PC-9 (cell line): ENCODE results near the gene FAM83G.

Source experiments
- EZH2 ChIP-seq: fragments of 200-600 bp; sonication (generic); IDR thresholded peaks from 2 replicates; pipeline ENCODE4 v1.8.0; 2017; ENCODE audit warnings: antibody characterized with exemption, low read depth
- TF ChIP-seq, protein P1 (sequence below): fragments of 200-600 bp; sonication (generic); conservative IDR thresholded peaks from 2 replicates; pipeline ENCODE4 v1.6.1; 2017; ENCODE audit warnings: mixed run types, antibody characterized with exemption, mild to moderate bottlenecking, moderate library complexity

DNA sequence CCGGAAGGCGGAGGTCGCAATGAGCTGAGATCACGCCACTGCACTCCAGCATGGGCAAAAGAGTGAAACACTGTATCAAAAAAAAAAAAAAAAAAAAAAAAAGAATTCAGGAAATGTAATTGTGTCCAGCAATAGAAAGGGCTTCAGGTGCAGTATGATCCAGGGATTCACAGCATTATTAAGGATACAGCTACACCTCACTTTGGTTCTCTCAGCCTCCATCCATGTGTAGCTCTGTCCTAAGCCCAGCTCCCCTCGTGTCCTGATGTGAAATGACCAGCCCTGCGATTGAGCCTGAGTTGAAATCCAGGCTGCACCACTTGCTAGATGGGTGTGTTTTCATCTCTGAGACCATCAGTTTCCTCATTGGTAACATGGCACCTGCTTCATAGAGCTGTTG is 49.6 kb downstream of the FAM83G start:
- TF ChIP-seq, protein P1, sequence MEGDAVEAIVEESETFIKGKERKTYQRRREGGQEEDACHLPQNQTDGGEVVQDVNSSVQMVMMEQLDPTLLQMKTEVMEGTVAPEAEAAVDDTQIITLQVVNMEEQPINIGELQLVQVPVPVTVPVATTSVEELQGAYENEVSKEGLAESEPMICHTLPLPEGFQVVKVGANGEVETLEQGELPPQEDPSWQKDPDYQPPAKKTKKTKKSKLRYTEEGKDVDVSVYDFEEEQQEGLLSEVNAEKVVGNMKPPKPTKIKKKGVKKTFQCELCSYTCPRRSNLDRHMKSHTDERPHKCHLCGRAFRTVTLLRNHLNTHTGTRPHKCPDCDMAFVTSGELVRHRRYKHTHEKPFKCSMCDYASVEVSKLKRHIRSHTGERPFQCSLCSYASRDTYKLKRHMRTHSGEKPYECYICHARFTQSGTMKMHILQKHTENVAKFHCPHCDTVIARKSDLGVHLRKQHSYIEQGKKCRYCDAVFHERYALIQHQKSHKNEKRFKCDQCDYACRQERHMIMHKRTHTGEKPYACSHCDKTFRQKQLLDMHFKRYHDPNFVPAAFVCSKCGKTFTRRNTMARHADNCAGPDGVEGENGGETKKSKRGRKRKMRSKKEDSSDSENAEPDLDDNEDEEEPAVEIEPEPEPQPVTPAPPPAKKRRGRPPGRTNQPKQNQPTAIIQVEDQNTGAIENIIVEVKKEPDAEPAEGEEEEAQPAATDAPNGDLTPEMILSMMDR: no peak
- TF ChIP-seq EZH2: no peak
